CD4-positive, alpha-beta T cell treated with Interleukin-2 at 100 ng/mL for 4 hours (primary cell): ENCODE data around the gene HSD11B2.
"Not testable (repeated sequence)": the region's sequence is repeated elsewhere in the genome, so short reads cannot be mapped to it uniquely, and the experiment has no call there.

Experiments used
- DNase-seq: peaks from one replicate; pipeline ENCODE4 v3.0.0-alpha.2; 2020; ENCODE audit warnings: low spot score

HSD11B2 gene

GRCh38 chr16:67415421-67415820, 15.5 kb upstream of the HSD11B2 start:
- DNase-seq: not testable (repeated sequence)

- peak; percentile 35 for DNase-seq
Measured at GRCh38 chr16:67415872-67416793, 14.8 kb upstream of the HSD11B2 start, which contains the start of gene ZDHHC1. Gene ZDHHC1, minus strand, starts transcription at chr16:67416477. Its CDS starts 8,702 bp downstream, at chr16:67407775.

- no peak for DNase-seq
Measured at GRCh38 chr16:67417333-67418061, 13.4 kb upstream of the HSD11B2 start.

GRCh38 chr16:67419502-67419901, 11.4 kb upstream of the HSD11B2 start:
- no peak for DNase-seq

GRCh38 chr16:67419931-67420330, 11.0 kb upstream of the HSD11B2 start:
- DNase-seq: no peak

- no peak for DNase-seq
Measured at GRCh38 chr16:67421030-67421429, 9.9 kb upstream of the HSD11B2 start.

GRCh38 chr16:67423015-67423414, 7.9 kb upstream of the HSD11B2 start:
- DNase-seq: no peak

GRCh38 chr16:67423611-67424260, 7.2 kb upstream of the HSD11B2 start:
- no peak for DNase-seq

- no peak for DNase-seq
Measured at GRCh38 chr16:67424261-67424615, 6.7 kb upstream of the HSD11B2 start.

- DNase-seq: no peak
Measured at GRCh38 chr16:67425061-67425460, 5.9 kb upstream of the HSD11B2 start.

GRCh38 chr16:67425580-67425979, 5.3 kb upstream of the HSD11B2 start:
- DNase-seq: no peak

GRCh38 chr16:67426022-67426421, 4.9 kb upstream of the HSD11B2 start:
- no peak for DNase-seq

- DNase-seq: no peak
Measured at GRCh38 chr16:67426950-67427349, 4.0 kb upstream of the HSD11B2 start.

GRCh38 chr16:67428146-67428731, 2.7 kb upstream of the HSD11B2 start:
- DNase-seq: peak; percentile 48

- no peak for DNase-seq
Measured at GRCh38 chr16:67429053-67429798, 1.7 kb upstream of the HSD11B2 start.

- no peak for DNase-seq
Measured at GRCh38 chr16:67429799-67430503, 970 bp upstream of the HSD11B2 start.

- DNase-seq: no peak
Measured at GRCh38 chr16:67430504-67430976, 381 bp upstream of the HSD11B2 start.

- no peak for DNase-seq
Measured at GRCh38 chr16:67431775-67432505, 1.0 kb downstream of the HSD11B2 start.

GRCh38 chr16:67432506-67432890, 1.6 kb downstream of the HSD11B2 start:
- no peak for DNase-seq

- DNase-seq: no peak
Measured at GRCh38 chr16:67433131-67433719, 2.3 kb downstream of the HSD11B2 start.
